CD4-positive, alpha-beta T cell treated with Interleukin-21 for 1 hour (primary cell): Measurements from ENCODE around the gene CHCHD3.

Experiments
- DNase-seq: peaks from one replicate; pipeline ENCODE4 v3.0.0-alpha.2; 2020

The CHCHD3 gene

GRCh38 chr7:133081599-133082389 is at the start of gene CHCHD3:
Gene CHCHD3 (minus strand): TSS chr7:133082090. CDS start chr7:133081937, 153 bp downstream.
- DNase-seq, result peak; percentile 97

- no peak for DNase-seq
Measured at GRCh38 chr7:133130166-133130565, 48.3 kb upstream of the CHCHD3 start.

- no peak for DNase-seq
Measured at GRCh38 chr7:133126422-133126821, 44.5 kb upstream of the CHCHD3 start.

- DNase-seq, result no peak
Measured at GRCh38 chr7:133124974-133125373, 43.1 kb upstream of the CHCHD3 start.

- no peak for DNase-seq
Measured at GRCh38 chr7:133121175-133121844, 39.4 kb upstream of the CHCHD3 start.

- no peak for DNase-seq
Measured at GRCh38 chr7:133119067-133119466, 37.2 kb upstream of the CHCHD3 start.

- no peak for DNase-seq
Measured at GRCh38 chr7:133118261-133118660, 36.4 kb upstream of the CHCHD3 start.

DNA sequence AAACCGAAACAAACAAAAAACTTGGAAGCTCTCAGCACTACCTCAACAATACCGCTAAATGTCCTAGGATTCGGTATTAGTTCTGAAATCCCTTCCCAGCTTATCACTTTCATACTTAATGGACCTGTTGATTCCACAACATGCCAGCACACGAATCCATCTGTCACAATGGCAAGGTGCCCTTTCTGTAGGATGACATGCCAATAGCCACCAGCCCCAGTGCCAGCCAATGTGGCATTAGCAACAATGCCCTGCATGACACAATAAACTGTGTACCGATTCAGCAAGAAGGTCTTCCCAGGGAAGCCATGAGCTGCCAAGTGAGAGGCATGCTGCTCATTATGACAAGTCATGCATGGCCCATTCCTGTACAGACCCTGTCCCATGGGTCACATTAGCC is 35.6 kb upstream of the CHCHD3 start:
- DNase-seq, result no peak

DNA sequence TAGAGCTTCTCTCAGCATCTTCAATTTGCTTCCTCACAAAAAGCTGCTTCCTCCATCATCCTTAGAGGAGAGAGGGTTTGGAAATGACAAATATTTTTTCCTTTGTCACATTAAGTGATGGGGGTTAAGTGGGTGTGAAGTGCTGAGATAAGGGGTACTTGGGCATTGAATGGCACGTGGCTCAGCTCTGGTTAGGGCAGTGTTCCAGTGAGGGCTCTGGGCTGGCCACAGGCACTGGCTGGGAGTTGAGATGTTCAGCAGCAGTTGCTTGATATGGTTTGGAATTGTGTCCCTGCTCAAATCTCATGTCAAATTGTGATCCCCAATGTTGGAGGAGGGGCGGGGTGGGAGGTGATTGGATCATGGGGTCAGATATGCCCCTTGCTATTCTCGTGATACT is 33.7 kb upstream of the CHCHD3 start:
- DNase-seq, result no peak

DNA sequence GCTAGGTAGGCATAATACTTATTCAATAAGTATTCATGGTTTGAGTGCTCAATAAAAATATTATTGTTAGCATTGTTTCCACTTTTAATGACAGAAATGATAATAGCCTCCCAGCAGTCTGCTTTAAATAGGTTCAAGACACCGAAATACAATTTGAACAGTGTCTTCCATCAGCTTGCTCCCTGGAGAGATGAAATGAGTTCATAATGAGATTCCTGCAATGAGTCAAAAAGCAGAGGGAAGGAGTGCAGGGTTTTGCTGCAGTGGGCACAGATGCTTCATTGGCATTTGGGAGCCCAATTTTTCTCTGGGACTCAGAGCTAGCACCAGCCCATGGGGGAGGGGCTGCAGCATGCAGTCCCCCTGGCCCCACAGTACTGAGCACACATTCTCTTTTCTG is 32.6 kb upstream of the CHCHD3 start:
- DNase-seq, result no peak

DNA sequence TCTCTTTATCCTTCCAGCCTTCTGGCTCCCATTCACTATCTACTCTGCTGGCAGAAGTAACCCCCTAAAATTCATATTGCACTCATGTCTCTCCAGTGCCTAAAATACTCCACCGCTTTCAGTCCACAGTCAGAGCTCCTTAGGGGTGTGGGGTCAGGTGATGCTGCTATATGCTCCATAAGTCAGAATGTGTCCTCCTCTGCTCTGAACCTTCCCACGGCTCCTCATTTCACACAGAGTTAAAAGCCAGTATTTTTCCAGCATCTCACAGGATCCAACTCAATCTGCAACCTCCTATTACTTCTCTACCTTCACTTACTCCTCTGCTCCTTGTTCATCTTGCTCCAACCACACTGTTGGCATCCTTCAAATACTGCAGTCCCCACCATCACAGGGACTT is 31.1 kb upstream of the CHCHD3 start:
- DNase-seq, result no peak

GRCh38 chr7:133112335-133112734 is 30.4 kb upstream of the CHCHD3 start:
- no peak for DNase-seq

GRCh38 chr7:133110312-133110711 is 28.4 kb upstream of the CHCHD3 start:
- DNase-seq, result no peak

GRCh38 chr7:133109816-133110215 is 27.9 kb upstream of the CHCHD3 start:
- DNase-seq, result no peak

GRCh38 chr7:133108023-133108422 is 26.1 kb upstream of the CHCHD3 start:
- DNase-seq, result no peak

GRCh38 chr7:133102276-133103060 is 20.6 kb upstream of the CHCHD3 start:
- no peak for DNase-seq

- DNase-seq, result no peak
Measured at GRCh38 chr7:133099633-133100286, 17.9 kb upstream of the CHCHD3 start.

DNA sequence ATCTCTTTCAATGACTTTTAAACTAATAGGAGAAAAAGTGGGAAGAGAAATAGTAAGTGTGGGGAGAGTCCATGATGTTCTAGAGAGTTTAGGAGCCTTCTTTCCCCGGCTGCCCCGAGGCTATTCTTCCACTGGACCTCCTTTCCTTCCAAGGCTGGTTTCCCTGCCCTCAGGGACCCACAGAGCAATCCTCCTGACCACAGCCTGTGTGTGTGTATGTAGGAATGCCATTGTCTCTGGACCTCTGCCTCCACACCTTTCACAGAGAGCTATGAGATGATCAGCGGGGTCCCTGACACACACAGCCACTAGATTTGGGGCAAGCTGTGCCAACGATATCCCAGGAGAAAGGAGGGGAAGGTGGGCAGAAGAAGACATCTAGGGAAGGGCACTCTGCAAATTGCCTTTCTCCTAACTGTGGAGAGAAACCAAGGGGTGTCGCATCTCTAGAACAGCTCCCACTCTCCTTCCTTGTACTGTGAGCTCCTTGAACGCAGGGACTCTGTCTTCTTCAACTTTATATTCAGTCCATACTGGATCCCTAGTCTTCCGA is 13.3 kb upstream of the CHCHD3 start:
- DNase-seq, result no peak

GRCh38 chr7:133091943-133092464 is 10.1 kb upstream of the CHCHD3 start:
- DNase-seq, result no peak

- no peak for DNase-seq
Measured at GRCh38 chr7:133082390-133082766, 488 bp upstream of the CHCHD3 start.

DNA sequence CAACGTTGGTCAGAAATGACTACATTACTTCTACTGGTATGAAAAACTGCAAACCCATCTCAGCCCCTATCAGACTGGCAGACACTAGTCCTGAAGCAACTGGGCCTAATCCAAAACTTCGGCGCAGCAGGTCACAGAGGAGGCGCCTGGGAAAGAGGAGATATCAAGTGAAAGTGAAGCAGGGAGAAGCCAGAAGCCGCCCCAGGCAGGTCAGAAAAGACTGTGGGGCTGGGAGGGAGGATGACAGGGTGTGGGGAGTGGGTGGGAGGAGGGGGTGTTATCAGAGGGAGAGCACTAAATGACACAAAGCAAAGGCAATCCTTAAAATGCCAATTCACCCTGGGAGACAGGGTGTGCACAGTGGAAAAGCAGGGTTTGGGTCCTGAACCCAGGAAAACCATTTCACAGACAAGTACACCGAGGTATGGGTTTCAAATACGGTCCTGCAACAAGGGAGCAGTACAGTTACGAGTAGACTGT is 731 bp downstream of the CHCHD3 start:
- no peak for DNase-seq

- DNase-seq, result no peak
Measured at GRCh38 chr7:133079296-133079695, 2.6 kb downstream of the CHCHD3 start.
